ENCODE data around the gene PLG.
A peak's percentile ranks its signal among the peaks of the same experiment; 100 is the strongest.
"Not testable (repeated sequence)": the region's sequence is repeated elsewhere in the genome, so short reads cannot be mapped to it uniquely, and the experiment has no call there.

Gene PLG

GRCh38 chr6:160704688-160705087, 2.6 kb downstream of the PLG start:
- not testable (repeated sequence) for DNase-seq (ENCODE audit: low spot score)

- not testable (repeated sequence) for DNase-seq (ENCODE audit: low spot score)
These were observed 6.9 kb downstream of the PLG start for GRCh38 chr6:160708993-160709392.

- no peak for DNase-seq (ENCODE audit: low spot score)
These were observed 12.8 kb downstream of the PLG start for GRCh38 chr6:160714731-160715316.

- DNase-seq (ENCODE audit: low spot score): peak; percentile 10
These were observed 28.9 kb downstream of the PLG start for GRCh38 chr6:160730911-160731310.

- peak; percentile 32 for DNase-seq (ENCODE audit: low spot score)
These were observed 31.1 kb downstream of the PLG start for GRCh38 chr6:160733050-160733646.

- DNase-seq (ENCODE audit: low spot score): no peak
These were observed 32.6 kb downstream of the PLG start for GRCh38 chr6:160734627-160735026.

GRCh38 chr6:160735523-160735922, 33.5 kb downstream of the PLG start:
- DNase-seq (ENCODE audit: low spot score): no peak

- DNase-seq (ENCODE audit: low spot score): no peak
These were observed 35.9 kb downstream of the PLG start for GRCh38 chr6:160737934-160738333.

GRCh38 chr6:160739955-160740354, 37.9 kb downstream of the PLG start:
- no peak for DNase-seq (ENCODE audit: low spot score)

GRCh38 chr6:160741012-160741411, 39.0 kb downstream of the PLG start:
- not testable (repeated sequence) for DNase-seq (ENCODE audit: low spot score)

GRCh38 chr6:160742090-160742489, 40.0 kb downstream of the PLG start:
- DNase-seq (ENCODE audit: low spot score): no peak

- peak; percentile 24 for DNase-seq (ENCODE audit: low spot score)
These were observed 48.2 kb downstream of the PLG start for GRCh38 chr6:160750276-160750689.

- DNase-seq (ENCODE audit: low spot score): not testable (repeated sequence)
These were observed 51.2 kb downstream of the PLG start for GRCh38 chr6:160753211-160753610.

- DNase-seq (ENCODE audit: low spot score): no peak
These were observed 53.1 kb downstream of the PLG start for GRCh38 chr6:160755165-160755564.

GRCh38 chr6:160756021-160756420, 54.0 kb downstream of the PLG start:
- no peak for DNase-seq (ENCODE audit: low spot score)

- no peak for DNase-seq (ENCODE audit: low spot score)
These were observed 54.8 kb downstream of the PLG start for GRCh38 chr6:160756871-160757270.

GRCh38 chr6:160764847-160765246, 62.8 kb downstream of the PLG start:
- DNase-seq (ENCODE audit: low spot score): no peak

- peak; percentile 19 for DNase-seq (ENCODE audit: low spot score)
These were observed 63.4 kb downstream of the PLG start for GRCh38 chr6:160765412-160765811.

GRCh38 chr6:160766657-160766988, 64.6 kb downstream of the PLG start:
- DNase-seq (ENCODE audit: low spot score): no peak

GRCh38 chr6:160766989-160767646, 65.1 kb downstream of the PLG start:
- DNase-seq (ENCODE audit: low spot score): peak; percentile 81

- no peak for DNase-seq (ENCODE audit: low spot score)
These were observed 65.6 kb downstream of the PLG start for GRCh38 chr6:160767647-160768019.

- no peak for DNase-seq (ENCODE audit: low spot score)
These were observed 66.1 kb downstream of the PLG start for GRCh38 chr6:160768101-160768500.

GRCh38 chr6:160774399-160774798, 72.4 kb downstream of the PLG start:
- no peak for DNase-seq (ENCODE audit: low spot score)
